ENCODE measurements around the gene STYX.

- no peak for TF ChIP-seq RB1 (IDR thresholded peaks at IDR 0.05; ENCODE audit: borderline replicate concordance)
- no peak for TF ChIP-seq PKNOX1 (IDR thresholded peaks at IDR 0.05)
- no peak for TF ChIP-seq EZH2 (IDR thresholded peaks at IDR 0.05; ENCODE audit: borderline replicate concordance, control insufficient read depth, low read depth, low read length)
- TF ChIP-seq CTCF (IDR thresholded peaks at IDR 0.05 in 2 of 3, conservative IDR thresholded peaks at IDR 0.05 in 1 of 3; ENCODE audit: control insufficient read depth in 2 of 3, extremely low read depth in 1 of 3, insufficient read depth in 1 of 3, low read depth in 3 of 3, low read length in 3 of 3) = no peak
- TF ChIP-seq RAD21 (IDR thresholded peaks at IDR 0.05; ENCODE audit: insufficient read depth, low read depth, low read length) = no peak
Observed at GRCh38 chr14:52802597-52802996, 72.6 kb downstream of the STYX start.

Measured in GM12878 (cell line).